Stimulated activated CD8-positive, alpha-beta memory T cell treated with anti-CD3 and anti-CD28 coated beads, Interleukin-4, amount 100 ng/mL, for 1 hour (primary cell): ENCODE measurements around the gene IYD.
"Not testable (repeated sequence)": the region's sequence is repeated elsewhere in the genome, so short reads cannot be mapped to it uniquely, and the experiment has no call there.

ENCODE experiments used
- DNase-seq, 2 donors: peaks; one replicate each; pipeline ENCODE4 v3.0.0-alpha.2; 2020; ENCODE audit warnings: low read depth in 2 of 2, low spot score in 1 of 2

IYD gene

GRCh38 chr6:150427037-150427602 lies 58.3 kb downstream of the IYD start:
- no peak for DNase-seq

DNA sequence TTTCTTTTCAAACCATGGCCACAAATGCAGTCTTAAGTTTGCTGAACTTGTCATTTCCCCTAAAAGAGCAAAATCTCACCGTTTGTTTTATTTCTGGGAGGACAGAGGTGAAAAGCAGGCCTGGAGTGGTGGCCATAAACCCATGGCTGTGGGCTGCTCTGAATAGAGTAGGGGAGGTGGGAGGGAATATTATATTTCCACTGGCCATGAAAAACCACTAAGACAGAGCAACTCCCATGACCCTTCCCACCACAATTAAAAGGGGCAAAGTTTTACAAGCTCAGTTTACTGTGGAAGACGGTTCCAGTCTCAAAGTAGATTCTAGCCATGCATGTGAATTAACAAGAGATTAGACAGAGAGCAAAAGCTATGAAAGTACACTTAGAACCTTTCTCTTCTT lies 59.0 kb downstream of the IYD start:
- no peak for DNase-seq

- DNase-seq, result no peak
These were observed 62.0 kb downstream of the IYD start for GRCh38 chr6:150430815-150431214.

GRCh38 chr6:150435360-150435759 lies 66.5 kb downstream of the IYD start:
- DNase-seq, result no peak

DNA sequence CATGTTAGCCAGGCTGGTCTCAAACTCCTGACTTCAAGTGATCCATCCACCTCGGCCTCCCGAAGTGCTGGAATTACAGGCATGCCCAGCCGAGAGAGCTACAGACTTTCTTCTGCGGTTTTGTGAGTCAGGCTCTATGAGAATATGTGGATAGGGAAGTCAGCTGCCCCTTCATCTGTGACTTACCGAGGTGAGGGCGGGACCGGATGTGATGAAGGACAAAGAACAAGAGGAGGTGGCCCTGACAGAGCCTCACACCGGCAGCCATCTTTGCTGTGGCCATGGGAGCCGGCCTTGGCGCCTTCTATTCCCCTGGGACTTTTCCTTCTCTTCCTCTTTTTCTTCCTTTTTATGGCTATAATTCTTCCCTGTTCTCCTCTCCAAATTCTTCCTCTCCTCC lies 67.0 kb downstream of the IYD start:
- DNase-seq, result no peak

GRCh38 chr6:150439373-150439772 lies 70.6 kb downstream of the IYD start:
- no peak for DNase-seq

DNA sequence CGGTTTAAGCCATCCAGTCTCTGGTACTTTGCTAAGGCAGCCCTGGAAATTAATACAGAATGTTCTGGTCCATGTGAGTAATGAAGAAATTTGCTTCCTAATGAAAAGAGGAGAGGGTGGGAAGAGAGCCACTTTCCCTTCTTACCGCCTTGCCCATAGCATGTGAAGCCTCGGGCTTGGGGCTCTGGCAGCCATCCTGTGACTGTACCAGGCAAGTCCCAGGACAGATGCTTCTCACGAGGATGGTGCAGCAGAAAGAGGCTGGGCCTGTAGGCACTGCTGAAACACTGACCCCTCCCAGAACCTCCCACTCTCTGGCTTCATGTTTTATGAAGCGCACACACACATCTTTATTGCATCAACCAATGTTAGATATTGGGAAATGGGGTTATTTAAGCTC lies 74.8 kb downstream of the IYD start:
- no peak for DNase-seq

- no peak for DNase-seq
These were observed 75.5 kb downstream of the IYD start for GRCh38 chr6:150444308-150444707.

DNA sequence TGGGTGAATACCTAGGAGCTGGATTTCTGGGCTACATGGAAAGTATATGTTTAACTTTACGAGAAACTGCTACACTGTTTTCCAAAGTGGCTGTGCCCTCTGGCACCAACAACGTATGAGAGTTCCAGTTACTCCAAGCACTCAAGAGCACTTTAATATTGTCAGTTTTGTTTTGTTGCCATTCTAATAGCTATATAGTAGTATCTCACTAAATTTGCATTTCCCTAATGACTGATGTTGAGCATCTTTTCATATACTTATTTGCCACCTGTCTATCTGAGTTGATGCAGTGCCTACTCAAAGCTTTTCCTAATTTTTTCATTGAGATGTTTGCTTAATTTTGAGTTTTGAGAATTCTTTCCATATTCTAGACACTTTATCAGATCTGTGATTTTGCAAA lies 76.7 kb downstream of the IYD start:
- no peak for DNase-seq

- no peak for DNase-seq
These were observed 79.4 kb downstream of the IYD start for GRCh38 chr6:150448221-150448620.

GRCh38 chr6:150449055-150449454 lies 80.2 kb downstream of the IYD start:
- DNase-seq, result not testable (repeated sequence)

DNA sequence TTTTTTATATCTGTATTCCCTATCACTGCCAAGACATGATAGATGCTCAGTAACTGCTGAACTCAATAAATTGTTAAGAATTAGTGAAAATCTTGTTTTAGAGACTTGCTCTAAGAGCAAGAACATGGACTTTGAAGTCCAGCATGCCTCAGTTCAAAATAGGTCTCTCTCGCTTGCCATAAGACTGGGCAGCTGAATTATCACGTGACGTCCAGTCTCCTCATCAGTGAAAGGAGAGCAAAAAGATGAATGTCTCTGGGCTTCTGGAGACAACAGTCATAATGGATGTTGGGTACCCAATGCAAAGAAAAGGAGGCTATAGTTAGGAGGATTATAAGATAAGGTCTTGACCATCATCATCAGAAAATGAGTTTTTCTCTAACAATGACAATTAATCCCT lies 82.1 kb downstream of the IYD start:
- DNase-seq, result no peak

DNA sequence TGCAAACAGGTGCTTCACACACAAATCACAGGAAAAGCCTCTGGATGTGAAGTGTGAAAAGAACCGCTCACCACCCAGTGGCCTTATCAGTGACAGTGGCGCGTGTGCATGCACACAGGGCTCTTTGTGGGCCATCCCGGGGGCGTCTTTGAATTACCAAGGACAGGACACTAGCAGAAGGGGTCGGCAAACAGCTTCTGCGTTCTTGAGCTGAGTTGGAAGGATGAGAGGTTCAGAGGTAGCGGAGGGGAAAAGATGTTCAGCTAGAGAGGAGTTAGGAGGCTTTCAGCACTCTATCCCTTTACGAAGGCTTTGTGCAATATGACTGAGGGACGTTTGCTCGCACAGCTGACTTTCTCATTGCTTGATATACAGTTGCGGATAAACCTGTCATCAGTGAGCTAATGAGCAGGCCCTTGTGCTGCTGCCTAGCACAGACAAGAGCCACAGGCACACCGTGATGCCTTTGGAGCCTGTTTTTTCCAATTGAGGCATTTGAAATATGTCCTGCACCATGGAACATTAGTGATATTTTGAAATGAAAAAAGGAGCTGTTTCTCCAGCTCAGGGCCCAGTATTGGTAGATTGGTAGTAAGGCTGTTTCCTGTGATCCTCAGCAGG lies 83.1 kb downstream of the IYD start:
- no peak for DNase-seq

DNA sequence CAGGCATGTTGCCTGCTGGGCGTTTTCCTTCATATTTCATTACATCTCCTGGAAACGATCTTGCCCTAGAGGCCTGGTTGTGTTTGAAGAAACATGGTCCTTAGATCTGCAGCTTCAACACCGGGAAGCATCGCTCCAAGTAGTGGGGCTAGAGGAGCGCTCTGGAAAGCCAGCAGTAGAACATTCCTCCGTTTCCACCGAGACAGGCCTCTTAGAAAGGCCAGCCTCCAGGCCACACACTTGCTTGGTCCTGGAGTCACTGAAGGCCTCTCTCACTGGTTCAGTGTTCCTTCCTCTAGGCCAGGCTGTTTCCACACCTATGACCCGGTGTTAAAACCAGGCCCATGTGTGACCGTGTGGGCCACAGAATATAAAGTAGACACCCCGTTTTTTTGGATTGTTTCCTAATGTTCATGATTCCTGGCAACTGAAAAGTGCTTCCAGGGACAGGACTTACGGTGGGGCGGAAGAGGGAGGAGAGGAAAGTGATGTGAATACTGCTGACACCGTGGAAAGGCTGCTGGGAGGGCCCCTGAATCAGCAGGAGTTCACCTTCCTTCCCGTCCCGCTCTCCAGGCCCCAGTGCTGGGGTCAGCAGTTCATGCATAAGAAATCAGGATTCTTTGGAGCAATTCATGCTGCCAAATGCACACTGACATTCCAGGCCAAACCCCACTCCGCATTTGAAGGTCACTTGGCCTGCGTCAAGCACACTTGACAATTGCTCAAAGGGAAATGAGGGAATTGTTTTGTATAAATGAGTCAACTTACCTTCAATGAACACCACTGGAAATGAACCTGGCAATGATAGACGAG lies 83.8 kb downstream of the IYD start:
- no peak for DNase-seq

DNA sequence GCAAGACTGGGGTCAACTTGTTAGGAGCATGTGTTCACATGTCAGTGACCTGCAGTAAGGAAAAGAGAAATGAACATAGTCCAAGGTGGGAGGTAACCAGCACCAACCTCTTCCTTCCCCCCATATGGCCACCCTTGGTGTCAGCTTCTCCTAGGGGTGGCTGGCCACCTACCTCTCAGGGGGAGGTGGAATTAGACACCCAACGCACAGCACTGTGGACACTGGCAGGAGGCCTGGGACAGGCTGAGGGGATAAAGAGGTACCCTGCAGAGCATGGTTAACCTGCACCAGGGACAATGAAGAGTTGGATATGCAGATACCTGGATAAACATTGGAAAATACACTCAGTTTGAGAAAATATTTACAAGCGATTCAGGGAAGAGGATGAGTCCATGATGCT lies 84.5 kb downstream of the IYD start:
- DNase-seq, result no peak
